ENCODE measurements around the gene ARHGEF4. TPM values are rescaled to one million over a fixed set of nuclear protein-coding genes. Genes with fewer than 3 reads are reported as not detected.

The ARHGEF4 gene
- total RNA-seq, 1 experiment from 2014 or later: 21.8 TPM

GRCh38 chr2:131026919-131027318 is 190.2 kb downstream of the ARHGEF4 start (continued):
- TF ChIP-seq ZNF532 (CRISPR knock-in tag; IDR thresholded peaks at IDR 0.05; ENCODE audit: borderline replicate concordance) (no peak), NR2C2 (CRISPR knock-in tag; IDR thresholded peaks at IDR 0.05) (no peak)

- no peaks in the 10 kb centered on the region for H3K4me1 Mint-ChIP-seq
- H3K27me3 Mint-ChIP-seq (ENCODE audit: low read depth): peaks cover under 1% of the 10 kb centered on the region; the same call in 1 of the 2 replicates
- ChIA-PET CTCF (no interaction called here), POLR2A (no interaction called here)
- peaks cover 10% of the 10 kb centered on the region for H3K9me3 Mint-ChIP-seq
- no peaks in the 10 kb centered on the region for H3K36me3 Mint-ChIP-seq
- no peak for ATAC-seq
- H3K4me3 Mint-ChIP-seq: no peak overlapping the region
- no peak for DNase-seq (ENCODE audit: low spot score)
- no peak overlapping the region for H3K27ac Mint-ChIP-seq
- TF ChIP-seq TEAD4 (CRISPR knock-in tag; IDR thresholded peaks at IDR 0.05) (no peak), FOXP1 (CRISPR knock-in tag; IDR thresholded peaks at IDR 0.05; ENCODE audit: borderline replicate concordance) (no peak), AR (CRISPR knock-in tag; IDR thresholded peaks at IDR 0.05) (no peak), ATF3 (CRISPR knock-in tag; conservative IDR thresholded peaks at IDR 0.05) (no peak), ZNF512 (CRISPR knock-in tag; IDR thresholded peaks at IDR 0.05; ENCODE audit: borderline replicate concordance) (no peak), SP1 (CRISPR knock-in tag; conservative IDR thresholded peaks at IDR 0.05) (no peak), ZNF281 (CRISPR knock-in tag; IDR thresholded peaks at IDR 0.05) (no peak), RELA (CRISPR knock-in tag; IDR thresholded peaks at IDR 0.05; ENCODE audit: borderline replicate concordance) (no peak), PRRX2 (CRISPR knock-in tag; IDR thresholded peaks at IDR 0.05) (no peak), MYBL2 (CRISPR knock-in tag; IDR thresholded peaks at IDR 0.05) (no peak), CDX4 (CRISPR knock-in tag; IDR thresholded peaks at IDR 0.05; ENCODE audit: borderline replicate concordance) (no peak), OVOL2 (CRISPR knock-in tag; IDR thresholded peaks at IDR 0.05; ENCODE audit: borderline replicate concordance) (no peak), ARID4B (CRISPR knock-in tag; IDR thresholded peaks at IDR 0.05; ENCODE audit: borderline replicate concordance) (no peak), HMGA2 (CRISPR knock-in tag; IDR thresholded peaks at IDR 0.05) (no peak), GRHL2 (CRISPR knock-in tag; IDR thresholded peaks at IDR 0.05; ENCODE audit: insufficient replicate concordance, severe bottlenecking) (no peak)
These were observed 191.1 kb downstream of the ARHGEF4 start for GRCh38 chr2:131027566-131028528.
